ENCODE measurements around the gene PSMD1. TPM values are rescaled to one million over a fixed set of nuclear protein-coding genes. Genes with fewer than 3 reads are reported as not detected.

The PSMD1 gene
- total and polyA plus RNA-seq, 2 of the 8 experiments (the other 6 are each of a cell fraction or from before 2014, with no cell fraction given): 179 to 272 TPM

DNA sequence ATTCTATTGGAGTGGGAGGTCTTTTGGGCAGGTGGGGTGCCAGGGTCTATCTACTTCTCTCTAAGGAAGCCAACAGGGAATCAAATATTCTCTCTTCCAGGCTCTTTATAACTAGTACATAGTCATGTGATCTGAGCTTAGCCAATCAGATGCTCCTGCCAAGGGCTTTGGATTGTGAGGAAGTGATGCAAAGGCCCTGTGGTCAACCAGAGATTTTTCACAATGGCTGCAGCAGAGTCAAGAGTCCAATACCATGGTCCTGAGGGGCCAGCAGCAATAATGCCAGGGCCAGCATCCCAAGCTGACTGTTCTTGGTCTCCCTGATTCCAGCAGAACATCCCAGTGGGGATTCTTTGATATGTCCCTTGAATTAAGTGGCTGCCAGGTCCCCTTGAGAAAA lies 27.8 kb upstream of the PSMD1 start:
- Histone ChIP-seq H4K5ac (ENCODE audit: insufficient read length, low read depth, low read length) (no peak overlapping the region), H3K23me2 (ENCODE audit: low read depth, low read length) (no peaks in the 10 kb centered on the region), H3K79me2 (ENCODE audit: control insufficient read depth in 1 of 2, insufficient read depth in 2 of 2, low read length in 2 of 2) (no peaks in the 10 kb centered on the region), H3K4me1 (replicated peaks in 1 of 4; ENCODE audit: control insufficient read depth in 3 of 4, insufficient read depth in 4 of 4, low read length in 3 of 4) (no peaks in the 10 kb centered on the region), H2BK12ac (ENCODE audit: low read depth, low read length) (no peak overlapping the region), H3K36me3 (ENCODE audit: control insufficient read depth in 2 of 4, insufficient read depth in 4 of 4, low read length in 3 of 4) (no peaks in the 10 kb centered on the region), H3K56ac (replicated peaks; ENCODE audit: insufficient read length, low read depth, low read length) (no peak overlapping the region), H3K27me3 (replicated peaks in 1 of 4; ENCODE audit: control insufficient read depth in 3 of 4, extremely low read depth in 1 of 4, insufficient read depth in 3 of 4, low read length in 3 of 4) (no peaks in the 10 kb centered on the region), H2AK5ac (ENCODE audit: low read depth, low read length) (no peak overlapping the region), H2BK15ac (ENCODE audit: low read length) (no peak overlapping the region), H3K4ac (replicated peaks; ENCODE audit: insufficient read length, low read depth, low read length) (no peak overlapping the region), H3K4me3 (ENCODE audit: extremely low read depth in 1 of 4, insufficient read depth in 2 of 4, low read depth in 3 of 4, low read length in 4 of 4) (no peak overlapping the region), H2BK5ac (ENCODE audit: low read depth, low read length) (no peak overlapping the region), H3K18ac (ENCODE audit: extremely low read depth, low read length) (no peak overlapping the region), H4K91ac (replicated peaks; ENCODE audit: insufficient read length, low read length) (no peak overlapping the region), H2AFZ (ENCODE audit: low read length) (no peak overlapping the region), H3K23ac (ENCODE audit: insufficient read length) (no peak overlapping the region), H3K79me1 (ENCODE audit: low read depth, low read length) (no peaks in the 10 kb centered on the region), H3K27ac (ENCODE audit: low read depth, low read length) (no peak overlapping the region), H3K9ac (replicated peaks in 1 of 4; ENCODE audit: extremely low read depth in 1 of 4, low read depth in 3 of 4, low read length in 3 of 4) (no peak overlapping the region), H3K9me3 (ENCODE audit: insufficient read depth in 2 of 2, low read depth in 1 of 2, low read length in 1 of 2) (no peaks in the 10 kb centered on the region), H3K14ac (ENCODE audit: insufficient read length) (no peak overlapping the region), H4K8ac (ENCODE audit: extremely low read depth, insufficient read depth, low read length) (no peak overlapping the region; the same call in 1 of the 2 replicates), H2BK20ac (ENCODE audit: low read length) (no peak overlapping the region), H4K20me1 (replicated peaks in 1 of 2; ENCODE audit: control insufficient read depth in 1 of 2, insufficient read depth in 2 of 2, low read length in 2 of 2) (no peaks in the 10 kb centered on the region), H3K4me2 (ENCODE audit: insufficient read depth in 1 of 2, low read depth in 2 of 2, low read length in 2 of 2) (no peak overlapping the region), H2BK120ac (replicated peaks; ENCODE audit: low read depth, low read length) (no peak overlapping the region)
- DNase-seq (ENCODE audit: low read depth in 1 of 2, low spot score in 2 of 2) (no peak), FAIRE-seq (no peak)
- TF ChIP-seq KDM1A (IDR thresholded peaks at IDR 0.05; ENCODE audit: borderline replicate concordance, low read length): peak; percentile 77; the same call in 1 of the 2 replicates
- no peak for TF ChIP-seq KDM5A (IDR thresholded peaks at IDR 0.05; ENCODE audit: low read length)
- CTCF ChIA-PET (ENCODE audit: partially characterized antibody): interaction anchor here (1.3 kb wide), 1 partner anchor 26 kb away, joined by 4 read pairs; no protein-coding TSS in a partner anchor
- POLR2A ChIA-PET (ENCODE audit: partially characterized antibody): no interaction called here
